Gastrocnemius medialis (tissue), 4 donors: ENCODE measurements around the gene CHST15.

Experiments used
- POLR2A ChIP-seq, 2 donors: fragments of 450-650 bp; IDR thresholded peaks; one replicate each; pipeline ENCODE4 v1.6.1; 2017; ENCODE audit warnings: antibody characterized with exemption in 2 of 2, mild to moderate bottlenecking in 2 of 2, moderate library complexity in 2 of 2
- TF ChIP-seq, protein P1 (sequence below), 5 experiments: fragments of 450-650 bp in 3 of 5; fragments of 200-600 bp in 2 of 5; sonication (generic) in 2 of 5; IDR thresholded peaks in 4 of 5; conservative IDR thresholded peaks in 1 of 5; 1 replicate in 4 of 5; 2 replicates in 1 of 5; pipeline ENCODE4 v1.5.1; 2016 to 2019; ENCODE audit warnings: antibody characterized with exemption in 5 of 5, mild to moderate bottlenecking in 3 of 5, moderate library complexity in 3 of 5

DNA sequence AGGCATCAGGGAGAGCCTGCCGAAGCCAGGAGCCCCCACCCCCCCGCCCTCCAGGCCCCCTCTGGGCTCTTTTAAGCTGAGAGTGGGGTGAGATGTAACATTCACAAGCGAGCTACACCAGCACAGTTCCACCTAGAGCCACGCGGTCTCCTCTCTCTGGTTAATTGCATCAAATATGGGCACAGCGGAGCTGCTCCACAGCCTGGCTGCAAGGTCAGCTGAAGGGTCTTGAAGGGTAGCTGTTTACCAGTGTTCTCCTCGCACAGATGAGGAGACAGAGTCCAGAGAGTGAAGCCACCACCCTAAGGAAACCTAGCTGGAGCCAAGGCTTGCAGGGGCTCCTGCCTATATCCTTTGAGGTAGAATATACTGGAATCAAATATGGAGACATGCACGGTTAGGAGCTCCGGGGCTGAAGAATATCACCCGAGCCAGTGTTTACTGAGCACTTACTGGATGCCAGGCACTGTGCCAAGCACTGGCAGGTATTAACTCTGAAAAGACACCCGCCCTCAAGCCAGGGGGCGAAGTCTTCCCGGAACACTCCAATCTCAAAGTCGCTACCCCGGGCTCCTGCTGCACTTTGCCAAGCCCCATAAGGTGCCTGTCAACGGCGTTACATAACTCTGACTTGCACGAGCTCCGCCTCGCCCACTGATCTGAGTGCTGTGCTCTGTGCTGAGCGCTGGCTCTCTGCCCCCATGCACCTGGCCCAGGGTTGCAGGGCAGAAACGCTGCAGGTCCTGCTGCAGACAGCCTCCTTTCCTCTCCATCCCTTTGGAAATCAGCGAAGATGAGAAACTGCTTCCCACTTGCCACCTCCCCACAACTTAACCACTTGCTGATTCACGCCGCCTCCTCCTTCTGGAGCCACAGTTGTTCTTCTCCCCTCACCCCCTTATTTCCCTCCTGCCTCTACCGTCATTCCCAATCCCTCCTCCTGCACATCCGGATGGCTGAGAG is 5.4 kb downstream of the CHST15 start:
- TF ChIP-seq, protein P1, sequence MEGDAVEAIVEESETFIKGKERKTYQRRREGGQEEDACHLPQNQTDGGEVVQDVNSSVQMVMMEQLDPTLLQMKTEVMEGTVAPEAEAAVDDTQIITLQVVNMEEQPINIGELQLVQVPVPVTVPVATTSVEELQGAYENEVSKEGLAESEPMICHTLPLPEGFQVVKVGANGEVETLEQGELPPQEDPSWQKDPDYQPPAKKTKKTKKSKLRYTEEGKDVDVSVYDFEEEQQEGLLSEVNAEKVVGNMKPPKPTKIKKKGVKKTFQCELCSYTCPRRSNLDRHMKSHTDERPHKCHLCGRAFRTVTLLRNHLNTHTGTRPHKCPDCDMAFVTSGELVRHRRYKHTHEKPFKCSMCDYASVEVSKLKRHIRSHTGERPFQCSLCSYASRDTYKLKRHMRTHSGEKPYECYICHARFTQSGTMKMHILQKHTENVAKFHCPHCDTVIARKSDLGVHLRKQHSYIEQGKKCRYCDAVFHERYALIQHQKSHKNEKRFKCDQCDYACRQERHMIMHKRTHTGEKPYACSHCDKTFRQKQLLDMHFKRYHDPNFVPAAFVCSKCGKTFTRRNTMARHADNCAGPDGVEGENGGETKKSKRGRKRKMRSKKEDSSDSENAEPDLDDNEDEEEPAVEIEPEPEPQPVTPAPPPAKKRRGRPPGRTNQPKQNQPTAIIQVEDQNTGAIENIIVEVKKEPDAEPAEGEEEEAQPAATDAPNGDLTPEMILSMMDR (IDR thresholded peaks at IDR 0.05 in 4 of 5, conservative IDR thresholded peaks at IDR 0.05 in 1 of 5) = no peak
- no peak for TF ChIP-seq POLR2A (IDR thresholded peaks at IDR 0.05)
